Endothelial cell of umbilical vein (primary cell): ENCODE data around the gene MEX3D. TPM values are rescaled to one million over a fixed set of nuclear protein-coding genes. Genes with fewer than 3 reads are reported as not detected.

Source experiments
- BruUV-seq: library from RNA; stranded (reverse); fragments of 400-500 nt; replicated peaks from 2 replicates; lab custom pipeline; 2021; lab: Mats Ljungman, UMichigan
- CTCF ChIA-PET: fragments of 300-600, 350-600 bp; sonication (Branson Sonifier 250); formaldehyde crosslinking; loops from one replicate; lab custom pipeline; 2021; ENCODE audit warnings: antibody characterized with exemption, inconsistent platforms; lab: Charles Lee
- POLR2A ChIA-PET: fragments of 300-600, 350-600 bp; sonication (Branson Sonifier 250); formaldehyde crosslinking; loops from one replicate; lab custom pipeline; 2021; ENCODE audit warnings: antibody characterized with exemption, inconsistent platforms; lab: Charles Lee
- DNase-seq: peaks from one replicate; pipeline ENCODE4 v3.0.0-alpha.2; 2011; ENCODE audit warnings: low read depth, low spot score
- FAIRE-seq: peaks from 2 replicates; lab custom pipeline; 2011; peaks lifted over from hg19 to GRCh38; lab: Jason Lieb, UNC
- H2AFZ ChIP-seq: 2 replicates; pipeline ENCODE4 v1.6.0; 2012; ENCODE audit warnings: low read depth, low read length, control low read depth, inconsistent platforms
- H3K27ac ChIP-seq: 2 replicates; pipeline ENCODE4 v1.5.1; 2011; ENCODE audit warnings: low read depth, mild to moderate bottlenecking, control low read depth, low read length, moderate library complexity; ENCODE audit not compliant: insufficient read depth
- H3K27me3 ChIP-seq, 2 experiments: 2 replicates each; pipeline versions ENCODE4 v1.6.0 to v1.6.1; 2011; ENCODE audit warnings: low read length in 2 of 2, mixed read lengths in 1 of 2; ENCODE audit not compliant: control insufficient read depth in 2 of 2, insufficient read depth in 2 of 2
- H3K36me3 ChIP-seq, 2 experiments: 2 replicates in 1 of 2; 3 replicates in 1 of 2; pipeline ENCODE4 v1.5.1; 2011; ENCODE audit warnings: low read length in 2 of 2, mild to moderate bottlenecking in 1 of 2, moderate library complexity in 1 of 2; ENCODE audit not compliant: control insufficient read depth in 2 of 2, insufficient read depth in 2 of 2; ENCODE audit errors: extremely low read depth in 1 of 2
- H3K4me1 ChIP-seq: 3 replicates; pipeline ENCODE4 v1.5.1; 2011; ENCODE audit warnings: mild to moderate bottlenecking, low read length; ENCODE audit not compliant: control insufficient read depth, insufficient read depth; ENCODE audit errors: extremely low read depth
- H3K4me2 ChIP-seq: 2 replicates; pipeline ENCODE4 v1.6.1; 2011; ENCODE audit warnings: low read length, control low read depth, mixed read lengths; ENCODE audit not compliant: insufficient read depth
- H3K4me3 ChIP-seq, 3 experiments: fragments of 200-600 bp in 1 of 3; sonication (generic), shearing (Covaris generic) in 1 of 3; replicated peaks in 1 of 3; 2 replicates each; pipeline ENCODE4 v1.5.1; 2011 to 2016; ENCODE audit warnings: control low read depth in 3 of 3, low read length in 3 of 3, mild to moderate bottlenecking in 2 of 3, inconsistent platforms in 1 of 3, low read depth in 1 of 3, moderate library complexity in 1 of 3; ENCODE audit not compliant: insufficient read depth in 1 of 3
- H3K79me2 ChIP-seq: 2 replicates; pipeline ENCODE4 v1.6.0; 2012; ENCODE audit warnings: low read length, inconsistent platforms; ENCODE audit not compliant: control insufficient read depth, insufficient read depth
- H3K9ac ChIP-seq: replicated peaks from 2 replicates; pipeline ENCODE3; 2011; ENCODE audit warnings: low read length, control low read depth; ENCODE audit not compliant: insufficient read depth; ENCODE audit errors: extremely low read depth
- H3K9me1 ChIP-seq: replicated peaks from 3 replicates; pipeline ENCODE4 v1.6.0; 2011; ENCODE audit warnings: mild to moderate bottlenecking, low read length; ENCODE audit not compliant: control insufficient read depth, insufficient read depth; ENCODE audit errors: extremely low read depth
- H3K9me3 ChIP-seq: replicated peaks from 2 replicates; pipeline ENCODE4 v1.5.1; 2012; ENCODE audit warnings: low read length, inconsistent platforms; ENCODE audit not compliant: control insufficient read depth, insufficient read depth
- H4K20me1 ChIP-seq: replicated peaks from 2 replicates; pipeline ENCODE3; 2011; ENCODE audit warnings: mild to moderate bottlenecking, low read length; ENCODE audit not compliant: control insufficient read depth, insufficient read depth; ENCODE audit errors: extremely low read depth
- CTCF ChIP-seq, 2 donors: IDR thresholded peaks; 1 replicate in 1 of 2; 2 replicates in 1 of 2; pipeline ENCODE4 v1.5.1; 2011; ENCODE audit warnings: low read length in 2 of 2, mild to moderate bottlenecking in 2 of 2, moderate library complexity in 2 of 2, control low read depth in 1 of 2, inconsistent platforms in 1 of 2, low read depth in 1 of 2; ENCODE audit not compliant: insufficient read depth in 1 of 2; ENCODE audit errors: extremely low read depth in 1 of 2
- EZH2 ChIP-seq: IDR thresholded peaks from 2 replicates; pipeline ENCODE4 v1.6.1; 2012; ENCODE audit warnings: borderline replicate concordance, low read depth, mild to moderate bottlenecking, moderate library complexity, low read length, inconsistent platforms; ENCODE audit not compliant: severe bottlenecking
- FOS ChIP-seq: IDR thresholded peaks from 2 replicates; pipeline ENCODE4 v1.6.1; 2011; ENCODE audit warnings: mild to moderate bottlenecking, low read length, moderate library complexity, borderline replicate concordance; ENCODE audit not compliant: insufficient read depth
- GATA2 ChIP-seq: IDR thresholded peaks from 2 replicates; pipeline ENCODE4 v1.7.0; 2011; ENCODE audit warnings: low read depth, mild to moderate bottlenecking, moderate library complexity, mixed read lengths, low read length; ENCODE audit not compliant: insufficient read length, insufficient read depth
- JUN ChIP-seq: IDR thresholded peaks from 2 replicates; pipeline ENCODE4 v1.6.1; 2011; ENCODE audit warnings: borderline replicate concordance, low read depth; ENCODE audit not compliant: insufficient read length, insufficient read depth
- MAX ChIP-seq: IDR thresholded peaks from 2 replicates; pipeline ENCODE4 v1.6.1; 2011; ENCODE audit not compliant: insufficient read depth, insufficient read length
- MYC ChIP-seq: IDR thresholded peaks from one replicate; pipeline ENCODE4 v1.6.1; 2011; ENCODE audit warnings: mild to moderate bottlenecking, low read depth, low read length
- POLR2A ChIP-seq: IDR thresholded peaks from 2 replicates; pipeline ENCODE4 v1.6.1; 2012; ENCODE audit warnings: low read depth, mild to moderate bottlenecking, control low read depth, low read length
- POLR2AphosphoS5 ChIP-seq: IDR thresholded peaks from 2 replicates; pipeline ENCODE4 v1.6.1; 2012; ENCODE audit warnings: low read depth, mild to moderate bottlenecking, control low read depth, low read length, moderate library complexity; ENCODE audit not compliant: insufficient read depth
- dilution Hi-C: fragments of 300-500 bp; cut with MboI; formaldehyde crosslinking; loops from one replicate; pipeline ENCODE4 v1.15.0; 2019; ENCODE audit warnings: low sequenced_read_pairs; ENCODE audit not compliant: extremely low pct_ligation_motif_present
- intact Hi-C: fragments of 100-400 bp; cut with micrococcal nuclease; formaldehyde crosslinking; loops from one replicate; pipeline ENCODE4 v1.10.0; 2022
- polyA plus RNA-seq, 4 experiments: library from polyadenylated mRNA; depleted of rRNA in 3 of 4; stranded (reverse) in 3 of 4; unstranded in 1 of 4; fragments of >200 nt; gene quantifications; 2 replicates each; pipeline versions ENCODE4 v1.2.1 to v1.2.3, GENCODE V29; 2011 to 2012; ENCODE audit warnings: missing spikeins in 1 of 4
- total RNA-seq: library from RNA; stranded (reverse); gene quantifications from 2 replicates; pipeline ENCODE4 v1.2.3, GENCODE V29; 2021

Gene MEX3D
- total and polyA plus RNA-seq, 2 donors (not counting 3 experiments of a cell fraction or from before 2014, with no cell fraction given): 30.0 to 96.7 TPM

- Histone ChIP-seq H3K4me3 (no peak overlapping the region), H3K9me3 (no peaks in the 10 kb centered on the region), H3K79me2 (no peaks in the 10 kb centered on the region), H3K27ac (no peak overlapping the region), H3K4me2 (no peak overlapping the region), H3K36me3 (peaks cover 3 to 5% of the 10 kb centered on the region in 2 experiments), H3K9ac (no peak overlapping the region), H3K27me3 (no peaks in the 10 kb centered on the region), H4K20me1 (no peaks in the 10 kb centered on the region), H3K9me1 (no peaks in the 10 kb centered on the region), H3K4me1 (no peaks in the 10 kb centered on the region), H2AFZ (no peak overlapping the region)
- DNase-seq (no peak), FAIRE-seq (no peak)
- BruUV-seq: no TSS peak
- TF ChIP-seq POLR2A (no peak), CTCF (IDR thresholded peaks at IDR 0.05; ENCODE audit: extremely low read depth in 1 of 2, insufficient read depth in 1 of 2, low read depth in 1 of 2, low read length in 2 of 2) (no peak), POLR2AphosphoS5 (no peak), FOS (no peak), MAX (no peak), MYC (no peak), JUN (no peak), EZH2 (no peak), GATA2 (no peak)
- intact Hi-C loops (no loop called here), dilution Hi-C loops (no loop called here)
- ChIA-PET POLR2A (interaction anchor here (1.4 kb wide), 1 partner anchor 15 kb away, joined by 4 read pairs; no protein-coding TSS in a partner anchor), CTCF (interaction anchor here (1.1 to 1.4 kb wide), 3 partner anchors 40 to 121 kb away, joined by 3 to 4 read pairs (median 3); no protein-coding TSS in a partner anchor)
Observed at GRCh38 chr19:1551068-1552040, 16.8 kb downstream of the MEX3D start.
